Central memory CD8-positive, alpha-beta T cell (primary cell): ENCODE data around the gene ASB7.
"Not testable (repeated sequence)": the region's sequence is repeated elsewhere in the genome, so short reads cannot be mapped to it uniquely, and the experiment has no call there.

Experiments used
- ATAC-seq: fragments of 150-1000 bp; cut with Tn5 transposase; replicated peaks from 2 replicates; pipeline ENCODE4 v1.10.0; 2022; ENCODE audit warnings: mild to moderate bottlenecking, moderate FRiP score, moderate number of reproducible peaks; ENCODE audit not compliant: poor library complexity, severe bottlenecking; ENCODE audit errors: extremely low read depth
- DNase-seq, 2 donors: peaks; one replicate each; pipeline ENCODE4 v3.0.0; 2021; ENCODE audit warnings: low spot score in 2 of 2
- H3K27ac Mint-ChIP-seq: one replicate; pipeline ENCODE4 v1.8.0; 2022; ENCODE audit warnings: low read depth, mild to moderate bottlenecking, moderate library complexity, mixed read lengths
- H3K27me3 Mint-ChIP-seq: one replicate; pipeline ENCODE4 v1.8.0; 2022; ENCODE audit warnings: mixed read lengths
- H3K36me3 Mint-ChIP-seq: one replicate; pipeline ENCODE4 v1.8.0; 2022; ENCODE audit warnings: mild to moderate bottlenecking, moderate library complexity, mixed read lengths; ENCODE audit not compliant: insufficient read depth
- H3K4me1 Mint-ChIP-seq: one replicate; pipeline ENCODE4 v1.8.0; 2022; ENCODE audit warnings: mixed read lengths
- H3K4me3 Mint-ChIP-seq: one replicate; pipeline ENCODE4 v1.8.0; 2022; ENCODE audit warnings: mild to moderate bottlenecking, moderate library complexity, mixed read lengths
- H3K9me3 Mint-ChIP-seq: one replicate; pipeline ENCODE4 v1.8.0; 2022; ENCODE audit warnings: mixed read lengths

The ASB7 gene

DNA sequence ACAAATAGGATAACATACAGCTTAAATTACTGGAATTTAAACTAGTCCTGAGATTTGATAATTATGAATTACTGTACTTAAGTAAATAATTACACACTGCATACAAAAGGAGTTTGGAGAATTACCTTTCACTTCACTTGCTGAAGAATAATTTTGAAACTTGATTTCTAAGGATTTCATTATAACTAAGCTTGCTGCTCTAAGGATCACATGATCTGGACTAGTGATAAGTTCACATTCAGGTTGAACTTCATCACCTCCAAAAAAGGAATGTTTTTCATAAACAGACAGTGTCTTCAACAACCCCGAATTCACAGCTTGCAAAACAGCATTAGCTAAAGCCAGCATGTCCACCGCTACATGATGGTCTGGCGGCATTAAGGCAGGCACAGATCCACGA lies 28.9 kb upstream of the ASB7 start:
- H3K9me3 Mint-ChIP-seq, result no peaks in the 10 kb centered on the region
- H3K4me3 Mint-ChIP-seq, result no peak overlapping the region
- DNase-seq, result no peak
- ATAC-seq, result no peak
- H3K36me3 Mint-ChIP-seq, result peaks cover 32% of the 10 kb centered on the region
- H3K27ac Mint-ChIP-seq, result no peak overlapping the region
- peaks cover 22% of the 10 kb centered on the region for H3K4me1 Mint-ChIP-seq
- H3K27me3 Mint-ChIP-seq, result no peaks in the 10 kb centered on the region

DNA sequence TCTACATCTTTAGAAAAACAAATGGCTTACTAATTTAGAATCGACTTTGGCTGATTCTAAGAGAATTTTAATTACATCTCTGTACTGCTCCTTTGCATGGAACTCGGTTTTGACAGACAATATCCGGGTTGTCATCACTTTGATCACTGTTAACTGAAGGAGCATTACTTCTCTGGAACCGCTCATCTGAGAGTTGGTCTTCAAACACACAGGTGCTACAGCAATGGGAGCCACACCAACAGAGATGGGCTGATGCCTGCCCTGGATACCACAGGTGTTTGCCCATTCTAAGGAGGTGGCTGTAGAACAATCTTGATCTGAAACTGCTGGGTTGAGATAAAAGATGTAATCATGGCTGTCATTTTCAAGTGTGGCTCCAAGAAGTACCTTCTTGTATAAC lies 22.0 kb upstream of the ASB7 start:
- peaks cover 43% of the 10 kb centered on the region for H3K4me1 Mint-ChIP-seq
- no peak for ATAC-seq

DNA sequence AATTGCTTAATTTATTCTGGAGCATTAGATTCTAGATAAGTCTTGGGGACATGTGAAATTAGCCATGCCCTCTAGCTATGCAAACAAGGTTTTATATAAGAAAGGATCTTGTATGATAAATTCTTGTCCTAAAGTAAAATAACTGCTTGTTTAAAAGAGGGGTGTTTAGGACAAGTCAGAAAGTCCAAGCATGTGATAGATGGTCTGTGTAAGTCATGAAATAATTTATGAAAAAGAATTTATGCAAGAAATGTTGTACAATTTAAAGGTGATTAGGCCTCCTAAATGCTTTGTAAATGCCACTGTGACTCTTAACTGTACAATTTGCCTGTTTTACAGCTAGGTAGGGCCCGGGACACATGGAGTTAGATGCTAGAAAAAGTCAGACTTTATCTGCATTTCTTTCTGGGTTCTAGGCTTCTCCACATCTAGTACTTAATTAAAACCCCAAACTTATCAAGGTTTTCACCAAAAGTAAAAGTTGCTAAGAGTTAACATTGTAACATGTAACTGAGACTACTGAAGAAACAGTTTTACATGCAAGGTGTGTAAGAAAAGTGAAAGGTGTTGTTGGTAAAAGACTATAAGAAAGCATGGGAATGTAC lies 13.6 kb upstream of the ASB7 start:
- H3K27ac Mint-ChIP-seq, result no peak overlapping the region
- H3K4me3 Mint-ChIP-seq, result no peak overlapping the region
- H3K4me1 Mint-ChIP-seq, result peaks cover 42% of the 10 kb centered on the region
- H3K9me3 Mint-ChIP-seq, result no peaks in the 10 kb centered on the region
- DNase-seq, result no peak
- peaks cover 2% of the 10 kb centered on the region for H3K36me3 Mint-ChIP-seq
- no peak for ATAC-seq
- no peaks in the 10 kb centered on the region for H3K27me3 Mint-ChIP-seq

More for the DNA sequence above, 22.0 kb upstream of the ASB7 start:
- Mint-ChIP-seq H3K9me3 (peaks cover 12% of the 10 kb centered on the region), H3K36me3 (peaks cover 12% of the 10 kb centered on the region), H3K27me3 (no peaks in the 10 kb centered on the region), H3K27ac (no peak overlapping the region), H3K4me3 (no peak overlapping the region)
- no peak for DNase-seq

DNA sequence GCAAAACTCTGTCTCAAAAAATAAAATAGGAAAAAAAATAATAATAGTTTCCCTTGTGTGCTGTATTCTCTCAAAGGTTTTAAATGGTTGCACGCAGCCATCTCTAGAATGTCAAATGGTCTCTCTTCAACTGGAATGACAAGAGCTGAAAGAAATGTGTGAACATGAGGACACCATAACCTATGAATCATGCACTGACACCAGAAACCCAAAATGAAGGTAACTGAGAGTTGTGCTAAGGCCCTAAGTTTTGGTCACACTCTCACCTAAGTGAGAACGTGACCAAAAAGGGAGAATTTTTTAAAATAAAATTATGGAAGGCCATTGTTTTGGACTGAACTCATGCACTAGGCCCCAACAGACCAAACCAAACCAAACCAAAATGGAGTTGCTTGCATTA lies 11.2 kb upstream of the ASB7 start:
- ATAC-seq, DNase-seq, H3K9me3 Mint-ChIP-seq, H3K27me3 Mint-ChIP-seq, H3K4me3 Mint-ChIP-seq, H3K27ac Mint-ChIP-seq, H3K36me3 Mint-ChIP-seq: not testable (repeated sequence)
- peaks cover 39% of the 10 kb centered on the region for H3K4me1 Mint-ChIP-seq

DNA sequence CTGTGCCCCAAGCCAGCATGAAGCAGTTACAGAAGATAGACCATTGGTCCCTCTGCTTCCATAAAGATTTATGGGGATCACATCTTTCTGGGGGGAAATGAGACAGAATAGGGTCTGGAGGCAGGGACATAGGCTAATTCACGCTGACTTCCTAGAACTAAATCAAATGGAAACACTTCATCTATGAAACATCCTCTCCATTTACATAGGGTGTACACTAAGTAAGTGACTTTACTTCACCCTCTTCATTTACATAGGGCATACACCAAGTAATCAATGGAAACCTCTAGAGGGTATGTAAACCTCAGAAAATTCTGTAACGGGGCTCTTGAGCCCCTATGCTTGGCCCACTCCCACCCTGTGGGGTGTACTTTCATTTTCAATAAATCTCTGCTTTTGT lies 10.6 kb upstream of the ASB7 start:
- H3K4me1 Mint-ChIP-seq, result peaks cover 40% of the 10 kb centered on the region
- no peaks in the 10 kb centered on the region for H3K27me3 Mint-ChIP-seq
- H3K27ac Mint-ChIP-seq, result no peak overlapping the region
- H3K9me3 Mint-ChIP-seq, result no peaks in the 10 kb centered on the region
- ATAC-seq (no peak), DNase-seq (no peak)
- peaks cover 5% of the 10 kb centered on the region for H3K36me3 Mint-ChIP-seq
- no peak overlapping the region for H3K4me3 Mint-ChIP-seq

DNA sequence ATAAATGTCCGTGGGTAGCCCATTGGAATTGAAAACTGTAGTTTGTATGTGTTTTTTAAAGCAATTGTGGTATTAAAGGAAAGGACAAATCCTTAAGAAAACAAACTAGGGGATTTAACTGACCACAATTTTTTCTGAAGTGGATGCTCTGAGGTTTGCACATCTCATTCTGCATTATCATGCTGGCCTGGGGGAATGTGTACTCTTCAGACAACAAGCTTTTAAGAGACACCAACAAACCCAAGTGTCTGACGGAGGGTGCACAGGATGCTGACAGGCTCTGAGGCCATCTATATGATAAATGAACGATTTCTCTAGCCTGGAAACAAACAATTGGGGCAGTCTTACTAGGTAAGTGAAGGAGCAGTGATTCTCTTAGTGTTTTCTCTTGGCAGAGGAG lies 9.5 kb upstream of the ASB7 start:
- Mint-ChIP-seq H3K4me1 (peaks cover 49% of the 10 kb centered on the region), H3K4me3 (no peak overlapping the region), H3K9me3 (no peaks in the 10 kb centered on the region), H3K27ac (peak overlapping the region; percentile 35), H3K27me3 (no peaks in the 10 kb centered on the region), H3K36me3 (peaks cover 5% of the 10 kb centered on the region)
- ATAC-seq (no peak), DNase-seq (no peak)

DNA sequence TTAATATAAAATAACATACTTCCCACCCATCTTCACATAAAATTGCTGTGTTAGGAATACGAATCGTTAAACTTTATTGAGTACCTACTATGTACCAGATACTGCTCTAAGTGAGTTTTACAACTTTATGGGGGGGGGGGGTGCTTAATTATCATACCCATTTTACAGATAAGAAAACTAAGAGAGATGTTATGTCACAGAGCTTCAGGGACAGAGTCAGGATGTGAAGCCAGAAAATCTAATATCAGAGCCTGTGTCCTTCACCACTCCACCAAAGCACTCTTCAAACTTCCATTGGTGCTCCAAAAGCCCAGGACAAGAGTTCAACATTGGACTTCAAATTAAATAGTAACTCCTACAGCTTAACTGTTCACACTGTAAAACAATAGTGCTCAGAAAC lies 9.0 kb upstream of the ASB7 start:
- ATAC-seq (no peak), DNase-seq (no peak)
- Mint-ChIP-seq H3K9me3 (no peaks in the 10 kb centered on the region), H3K36me3 (peaks cover 5% of the 10 kb centered on the region), H3K4me1 (peaks cover 52% of the 10 kb centered on the region), H3K4me3 (no peak overlapping the region), H3K27me3 (no peaks in the 10 kb centered on the region), H3K27ac (peak overlapping the region; percentile 35)

DNA sequence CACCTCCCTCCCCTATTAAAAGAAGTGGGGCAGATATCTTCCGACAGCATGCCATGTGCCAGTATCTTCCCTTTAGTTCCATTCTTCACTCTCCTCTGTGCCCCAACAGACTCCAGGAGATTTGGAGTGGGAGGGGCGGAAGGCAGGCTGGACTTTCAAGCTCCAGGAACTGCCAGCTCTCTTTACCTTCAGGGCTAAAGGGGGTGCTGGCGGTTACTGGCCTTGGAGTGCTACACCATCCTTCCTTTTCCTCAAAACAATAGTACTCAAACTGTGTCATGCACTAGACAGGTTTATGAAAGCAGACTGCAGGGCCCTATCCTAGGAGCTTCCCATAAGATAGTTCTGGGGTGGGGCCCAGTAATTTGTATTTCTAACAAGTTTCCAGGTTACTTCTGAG lies 6.4 kb upstream of the ASB7 start:
- Mint-ChIP-seq H3K4me1 (peaks cover 57% of the 10 kb centered on the region), H3K27ac (peak overlapping the region; percentile 80), H3K4me3 (peak overlapping the region; percentile 64), H3K27me3 (no peaks in the 10 kb centered on the region), H3K36me3 (peaks cover 3% of the 10 kb centered on the region), H3K9me3 (no peaks in the 10 kb centered on the region)
- ATAC-seq (no peak), DNase-seq (no peak)

DNA sequence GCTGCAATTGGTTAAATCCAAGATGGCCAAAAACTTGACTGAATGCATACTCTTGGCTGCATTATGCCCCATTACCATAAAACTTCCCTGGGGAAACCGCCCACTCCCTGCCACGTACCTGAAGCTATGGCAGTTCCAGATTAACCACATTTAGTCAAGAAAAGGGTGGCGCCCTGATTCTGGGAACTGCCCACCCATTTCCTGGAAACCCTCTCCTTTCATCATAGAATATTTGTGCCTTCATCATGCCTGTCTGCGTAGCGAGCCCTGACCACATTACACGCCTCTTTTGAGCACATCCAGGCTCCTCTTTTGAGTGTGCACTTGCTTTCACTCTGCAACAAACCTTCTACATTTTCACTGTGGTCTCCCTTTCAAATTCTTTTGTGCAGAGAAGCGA lies 5.6 kb upstream of the ASB7 start:
- DNase-seq (peak; percentile 52 to 68), ATAC-seq (peak; percentile 92)
- Mint-ChIP-seq H3K27me3 (no peaks in the 10 kb centered on the region), H3K9me3 (no peaks in the 10 kb centered on the region), H3K36me3 (peaks cover 3% of the 10 kb centered on the region), H3K4me1 (peaks cover 49% of the 10 kb centered on the region), H3K4me3 (peak overlapping the region; percentile 64), H3K27ac (peak overlapping the region; percentile 80)

DNA sequence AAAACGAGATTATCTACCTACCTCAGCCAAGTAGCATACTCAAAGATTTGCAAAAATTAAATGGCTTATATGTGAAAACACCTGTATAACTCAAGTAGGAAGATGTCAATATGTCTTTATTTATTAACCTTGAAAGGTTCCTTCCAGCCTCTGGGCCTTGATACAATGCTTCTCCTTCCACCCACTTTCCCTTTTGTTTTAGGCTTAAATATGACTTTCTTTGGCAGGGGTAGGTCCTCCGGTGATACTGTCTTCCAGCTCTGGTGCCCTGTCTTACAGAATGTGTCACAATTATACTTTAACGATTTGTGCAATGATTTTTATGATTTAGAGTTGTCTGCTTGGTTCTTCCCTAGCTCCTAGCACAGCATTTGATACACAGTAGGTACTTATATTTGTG lies 4.5 kb upstream of the ASB7 start:
- DNase-seq, result no peak
- H3K9me3 Mint-ChIP-seq, result no peaks in the 10 kb centered on the region
- H3K4me3 Mint-ChIP-seq, result peak overlapping the region; percentile 64
- peaks cover 44% of the 10 kb centered on the region for H3K4me1 Mint-ChIP-seq
- peak overlapping the region; percentile 80 for H3K27ac Mint-ChIP-seq
- H3K36me3 Mint-ChIP-seq, result peaks cover 5% of the 10 kb centered on the region
- ATAC-seq, result no peak
- H3K27me3 Mint-ChIP-seq, result no peaks in the 10 kb centered on the region

DNA sequence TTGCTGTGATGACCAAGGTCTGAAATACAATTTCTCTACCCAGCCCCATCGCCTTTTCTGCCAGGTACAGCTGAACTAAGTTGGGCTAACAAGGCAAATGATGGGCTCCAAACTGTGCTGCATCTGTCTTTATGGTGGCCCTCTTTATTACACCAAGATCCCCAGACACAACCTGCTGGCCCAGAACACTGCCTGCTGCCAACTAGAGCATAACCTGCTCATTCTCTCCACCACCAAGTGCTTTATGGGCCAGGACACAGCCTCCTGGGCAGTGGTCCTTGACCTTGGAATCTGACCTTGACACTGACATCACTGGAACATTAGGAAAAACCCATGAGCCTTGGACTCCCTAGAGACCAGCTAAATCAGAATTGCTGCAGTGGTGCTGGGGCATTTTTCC lies 3.7 kb upstream of the ASB7 start:
- no peak for DNase-seq
- Mint-ChIP-seq H3K9me3 (no peaks in the 10 kb centered on the region), H3K4me3 (no peak overlapping the region), H3K27ac (no peak overlapping the region), H3K27me3 (no peaks in the 10 kb centered on the region), H3K36me3 (peaks cover 6% of the 10 kb centered on the region), H3K4me1 (peaks cover 44% of the 10 kb centered on the region)
- no peak for ATAC-seq

DNA sequence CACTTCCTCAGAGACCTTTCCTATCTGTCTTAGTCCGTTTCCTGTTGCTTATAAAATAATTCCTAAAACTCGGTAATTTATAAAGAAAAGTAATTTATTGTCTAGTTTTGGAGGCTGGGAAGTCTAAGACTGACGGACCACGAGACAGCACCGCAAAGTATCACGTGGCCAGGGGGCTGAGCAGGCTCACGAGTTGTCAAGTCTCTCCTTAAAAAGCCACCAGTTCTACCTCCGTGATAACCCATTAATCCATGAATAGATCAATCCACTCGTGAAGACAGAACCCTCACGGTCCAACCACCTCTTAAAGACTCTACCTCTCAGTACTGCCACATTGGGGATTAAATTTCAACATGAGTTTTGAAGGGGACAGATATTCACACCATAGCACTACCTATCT lies 1.2 kb upstream of the ASB7 start:
- Mint-ChIP-seq H3K36me3 (peaks cover 14% of the 10 kb centered on the region), H3K4me1 (peaks cover 48% of the 10 kb centered on the region), H3K4me3 (no peak overlapping the region), H3K9me3 (no peaks in the 10 kb centered on the region), H3K27me3 (no peaks in the 10 kb centered on the region), H3K27ac (no peak overlapping the region)
- ATAC-seq (no peak), DNase-seq (no peak)

DNA sequence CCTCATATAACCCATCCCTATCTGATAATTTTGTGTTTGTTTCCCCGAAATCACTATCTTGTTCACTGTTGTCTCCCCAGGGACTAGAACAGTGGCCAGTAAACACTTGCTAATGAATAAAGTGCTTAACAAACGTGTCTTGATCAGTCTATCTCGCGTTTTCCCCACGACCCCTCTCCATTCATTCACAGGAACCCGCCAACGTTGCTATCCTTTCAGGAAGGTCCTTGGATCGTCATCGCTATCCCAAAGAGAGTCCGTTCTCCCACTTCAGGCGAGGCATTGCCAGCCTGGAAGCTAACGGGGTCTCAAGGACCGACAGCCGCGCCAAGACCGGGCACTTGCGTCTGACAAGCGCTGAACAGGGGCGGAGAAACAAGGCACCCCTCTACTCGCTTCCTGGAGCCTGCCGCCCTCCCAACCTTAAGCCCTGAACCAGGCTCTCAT lies 749 bp upstream of the ASB7 start:
- ATAC-seq (peak; percentile 13), DNase-seq (no peak)
- Mint-ChIP-seq H3K9me3 (no peaks in the 10 kb centered on the region), H3K4me3 (no peak overlapping the region), H3K36me3 (peaks cover 14% of the 10 kb centered on the region), H3K27ac (no peak overlapping the region), H3K27me3 (no peaks in the 10 kb centered on the region), H3K4me1 (peaks cover 46% of the 10 kb centered on the region)
